Tibial nerve (tissue), 4 donors: ENCODE results near the gene SLC39A11. TPM values are rescaled to one million over a fixed set of nuclear protein-coding genes. Genes with fewer than 3 reads are reported as not detected.
"Not testable (repeated sequence)": the region's sequence is repeated elsewhere in the genome, so short reads cannot be mapped to it uniquely, and the experiment has no call there.

Experiments
- DNase-seq, 2 donors: peaks; one replicate each; pipeline ENCODE4 v3.0.0-alpha.2; 2019; ENCODE audit warnings: low spot score in 2 of 2
- H3K27ac ChIP-seq, 4 donors: fragments of 200-600 bp; sonication (generic) in 3 of 4; one replicate each; pipeline ENCODE4 v1.5.1; 2017 to 2019; ENCODE audit warnings: mild to moderate bottlenecking in 1 of 4
- H3K27me3 ChIP-seq, 2 donors: fragments of 200-600 bp; sonication (generic) in 1 of 2; one replicate each; pipeline versions ENCODE4 v1.5.1 to v1.6.0; 2017 to 2019
- H3K36me3 ChIP-seq, 3 donors: fragments of 200-600 bp; sonication (generic); one replicate each; pipeline ENCODE4 v1.5.1; 2018 to 2019
- H3K4me1 ChIP-seq, 4 donors: fragments of 200-600 bp; sonication (generic) in 3 of 4; one replicate each; pipeline ENCODE4 v1.5.1; 2017 to 2019
- H3K4me3 ChIP-seq, 4 donors: fragments of 200-600 bp; sonication (generic) in 3 of 4; one replicate each; pipeline ENCODE4 v1.5.1; 2017 to 2019; ENCODE audit warnings: mild to moderate bottlenecking in 1 of 4, moderate library complexity in 1 of 4
- H3K9me3 ChIP-seq, 4 donors: fragments of 200-600 bp; sonication (generic) in 3 of 4; one replicate each; pipeline ENCODE4 v1.5.1; 2017 to 2019
- EP300 ChIP-seq, 2 donors: sonication (generic); formaldehyde crosslinking; IDR thresholded peaks; one replicate each; pipeline ENCODE4 v1.6.1; 2017; ENCODE audit warnings: antibody characterized with exemption in 2 of 2, mild to moderate bottlenecking in 1 of 2
- POLR2A ChIP-seq, 2 donors: fragments of 450-650 bp; IDR thresholded peaks; one replicate each; pipeline ENCODE4 v1.6.1; 2017; ENCODE audit warnings: antibody characterized with exemption in 2 of 2, mild to moderate bottlenecking in 2 of 2, moderate library complexity in 2 of 2
- WGBS, 2 donors: methylation state at CpG; one replicate each; pipeline ENCODE4 v1.1.5; 2018; 5-methylcytosine and 5-hydroxymethylcytosine counted together
- total RNA-seq, 4 donors: library from RNA; depleted of rRNA; stranded (reverse); fragments of >200 nt; gene quantifications; one replicate each; pipeline ENCODE4 v1.1.0, GENCODE V29; 2016
- TF ChIP-seq, protein P1 (sequence below), 5 experiments: fragments of 200-600 bp in 3 of 5; fragments of 450-650 bp in 2 of 5; sonication (generic) in 3 of 5; IDR thresholded peaks; one replicate each; pipeline ENCODE4 v1.5.1; 2016 to 2019; ENCODE audit warnings: antibody characterized with exemption in 5 of 5, mild to moderate bottlenecking in 3 of 5, moderate library complexity in 2 of 5

The SLC39A11 gene
- total RNA-seq, 4 donors from 2014 or later: 19.9 to 48.4 (median 37.5) TPM

DNA sequence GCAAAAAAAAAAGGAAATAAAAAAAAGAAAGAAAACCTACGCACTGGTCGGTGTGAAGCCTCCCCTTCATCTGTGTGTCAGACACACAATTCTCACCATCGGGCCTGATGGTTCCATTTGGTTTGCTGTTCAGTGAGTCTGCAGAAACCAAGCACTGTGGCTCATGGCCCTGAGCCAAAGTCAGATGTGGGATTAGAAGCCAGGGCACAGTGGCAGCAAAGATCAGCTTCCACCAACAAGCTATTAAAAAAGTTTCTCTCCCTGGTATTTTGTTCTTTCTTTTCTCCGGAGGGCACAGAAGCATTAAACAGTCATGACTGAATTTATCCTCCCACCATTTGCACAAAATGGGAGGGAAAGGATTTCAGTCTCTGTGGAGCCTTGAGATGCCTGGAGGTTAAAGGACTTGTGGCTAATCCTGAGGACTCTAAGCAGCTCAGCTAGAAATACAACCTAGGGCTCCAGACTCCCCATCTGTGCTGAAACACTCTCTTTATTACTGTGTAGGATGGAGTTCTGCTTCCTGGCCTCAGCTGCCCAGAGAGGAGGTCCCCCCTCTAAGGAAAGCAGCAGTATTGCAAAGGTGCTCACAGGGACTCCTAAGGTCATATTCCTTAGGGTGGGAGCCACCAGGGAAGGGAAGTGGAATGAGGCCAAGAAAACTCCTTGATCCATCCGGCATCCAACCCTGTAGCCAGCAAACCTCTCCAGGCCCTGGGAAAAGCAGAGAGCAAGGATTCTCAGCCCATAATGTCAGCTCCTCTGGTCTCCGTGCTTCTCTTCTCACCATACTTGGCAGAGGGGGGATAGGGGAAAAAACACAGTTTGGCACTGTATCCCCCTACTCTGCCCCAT, 28.2 kb downstream of the SLC39A11 start:
- Histone ChIP-seq H3K9me3 (no peaks in the 10 kb centered on the region), H3K27me3 (no peaks in the 10 kb centered on the region), H3K4me1 (peaks cover 0 to 17% (median 3%) of the 10 kb centered on the region in 4 donors), H3K27ac (peak overlapping the region in 1 of 4 donors; percentile 19), H3K36me3 (no peaks in the 10 kb centered on the region), H3K4me3 (no peak overlapping the region)
- 45 to 50% methylated on average over 6 of the region's 6 CpGs for WGBS, 2 donors
- DNase-seq: no peak
- TF ChIP-seq POLR2A (IDR thresholded peaks at IDR 0.05) (no peak), EP300 (IDR thresholded peaks at IDR 0.05) (no peak)
- TF ChIP-seq, protein P1, sequence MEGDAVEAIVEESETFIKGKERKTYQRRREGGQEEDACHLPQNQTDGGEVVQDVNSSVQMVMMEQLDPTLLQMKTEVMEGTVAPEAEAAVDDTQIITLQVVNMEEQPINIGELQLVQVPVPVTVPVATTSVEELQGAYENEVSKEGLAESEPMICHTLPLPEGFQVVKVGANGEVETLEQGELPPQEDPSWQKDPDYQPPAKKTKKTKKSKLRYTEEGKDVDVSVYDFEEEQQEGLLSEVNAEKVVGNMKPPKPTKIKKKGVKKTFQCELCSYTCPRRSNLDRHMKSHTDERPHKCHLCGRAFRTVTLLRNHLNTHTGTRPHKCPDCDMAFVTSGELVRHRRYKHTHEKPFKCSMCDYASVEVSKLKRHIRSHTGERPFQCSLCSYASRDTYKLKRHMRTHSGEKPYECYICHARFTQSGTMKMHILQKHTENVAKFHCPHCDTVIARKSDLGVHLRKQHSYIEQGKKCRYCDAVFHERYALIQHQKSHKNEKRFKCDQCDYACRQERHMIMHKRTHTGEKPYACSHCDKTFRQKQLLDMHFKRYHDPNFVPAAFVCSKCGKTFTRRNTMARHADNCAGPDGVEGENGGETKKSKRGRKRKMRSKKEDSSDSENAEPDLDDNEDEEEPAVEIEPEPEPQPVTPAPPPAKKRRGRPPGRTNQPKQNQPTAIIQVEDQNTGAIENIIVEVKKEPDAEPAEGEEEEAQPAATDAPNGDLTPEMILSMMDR (IDR thresholded peaks at IDR 0.05): no peak

DNA sequence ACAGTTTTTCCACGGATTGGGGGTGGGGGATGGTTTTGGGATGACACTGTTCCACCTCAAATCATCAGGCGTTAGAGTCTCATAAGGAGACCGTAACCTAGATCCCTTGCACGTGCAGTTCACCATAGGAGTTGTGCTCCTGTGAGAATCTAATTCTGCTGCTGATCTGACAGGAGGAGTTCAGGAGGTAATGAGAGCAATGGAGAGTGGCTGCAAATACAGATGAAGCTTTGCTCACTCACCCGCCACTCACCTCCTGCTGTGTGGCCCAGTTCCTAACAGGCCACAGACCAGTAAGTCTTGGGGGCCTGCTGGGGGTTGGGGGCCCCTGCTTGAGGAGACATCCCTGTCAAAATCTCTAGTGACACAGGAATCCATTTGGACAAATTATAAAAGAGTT, 29.8 kb downstream of the SLC39A11 start:
- 93 to 98% methylated on average over 5 of the region's 5 CpGs for WGBS, 2 donors
- Histone ChIP-seq H3K27me3 (no peaks in the 10 kb centered on the region), H3K4me1 (peaks cover 0 to 21% (median 3%) of the 10 kb centered on the region in 4 donors), H3K27ac (no peak overlapping the region), H3K36me3 (no peaks in the 10 kb centered on the region), H3K9me3 (no peaks in the 10 kb centered on the region), H3K4me3 (no peak overlapping the region)
- no peak for DNase-seq
- TF ChIP-seq, protein P1 (IDR thresholded peaks at IDR 0.05): no peak

DNA sequence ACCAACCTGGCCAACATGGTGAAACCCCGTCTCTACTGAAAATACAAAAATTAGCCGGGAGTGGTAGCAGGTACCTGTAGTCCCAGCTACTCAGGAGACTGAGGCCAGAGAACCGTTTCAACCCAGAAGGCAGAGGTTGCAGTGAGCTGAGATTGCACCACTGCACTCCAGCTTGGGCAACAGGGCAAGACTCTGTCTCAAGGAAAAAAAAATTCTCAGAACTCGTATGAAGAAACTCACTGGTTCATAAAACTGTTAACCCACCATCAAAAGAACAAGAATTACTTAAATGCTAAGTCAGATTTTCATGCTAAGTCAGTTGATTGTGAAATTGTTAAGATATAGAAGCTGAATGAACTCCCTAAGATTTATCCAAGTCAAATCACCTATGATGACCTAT, 31.3 kb downstream of the SLC39A11 start:
- Histone ChIP-seq H3K4me1 (peaks cover 0 to 19% (median 3%) of the 10 kb centered on the region in 4 donors), H3K9me3 (no peaks in the 10 kb centered on the region), H3K4me3 (no peak overlapping the region), H3K36me3 (no peaks in the 10 kb centered on the region), H3K27me3 (no peaks in the 10 kb centered on the region), H3K27ac (no peak overlapping the region)
- no peak for DNase-seq
- WGBS, 2 donors: 90 to 96% methylated on average over 4 of the region's 4 CpGs
- TF ChIP-seq POLR2A (IDR thresholded peaks at IDR 0.05) (no peak), EP300 (IDR thresholded peaks at IDR 0.05) (no peak)
- TF ChIP-seq, protein P1 (IDR thresholded peaks at IDR 0.05): no peak

DNA sequence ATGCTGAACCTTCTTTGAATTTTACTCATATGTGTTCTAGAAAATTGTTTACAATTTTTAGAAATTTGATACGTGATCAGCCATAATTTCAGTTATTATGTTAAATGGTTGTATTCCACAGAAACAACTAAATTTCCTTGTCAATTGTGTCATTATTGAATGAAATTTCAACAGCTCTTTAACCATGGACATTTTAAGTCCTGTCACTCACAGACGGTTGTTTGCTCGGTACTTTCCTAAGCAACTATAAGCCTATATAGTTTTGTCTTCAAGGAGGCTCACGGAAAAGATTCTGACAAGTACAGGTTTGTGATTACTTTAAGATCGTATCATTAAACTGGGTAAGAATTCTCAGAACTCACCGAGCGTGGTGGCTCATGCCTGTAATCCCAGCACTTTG, 31.8 kb downstream of the SLC39A11 start:
- no peaks in the 10 kb centered on the region for H3K36me3 ChIP-seq
- DNase-seq: no peak
- H3K27ac ChIP-seq: no peak overlapping the region
- no peaks in the 10 kb centered on the region for H3K27me3 ChIP-seq
- 93 to 94% methylated on average over 7 of the region's 7 CpGs for WGBS, 2 donors
- H3K9me3 ChIP-seq: no peaks in the 10 kb centered on the region
- no peak overlapping the region for H3K4me3 ChIP-seq
- TF ChIP-seq, protein P1 (IDR thresholded peaks at IDR 0.05): no peak
- no peak for TF ChIP-seq POLR2A (IDR thresholded peaks at IDR 0.05)
- TF ChIP-seq EP300 (IDR thresholded peaks at IDR 0.05): no peak
- H3K4me1 ChIP-seq: peaks cover 0 to 19% (median 3%) of the 10 kb centered on the region in 4 donors

DNA sequence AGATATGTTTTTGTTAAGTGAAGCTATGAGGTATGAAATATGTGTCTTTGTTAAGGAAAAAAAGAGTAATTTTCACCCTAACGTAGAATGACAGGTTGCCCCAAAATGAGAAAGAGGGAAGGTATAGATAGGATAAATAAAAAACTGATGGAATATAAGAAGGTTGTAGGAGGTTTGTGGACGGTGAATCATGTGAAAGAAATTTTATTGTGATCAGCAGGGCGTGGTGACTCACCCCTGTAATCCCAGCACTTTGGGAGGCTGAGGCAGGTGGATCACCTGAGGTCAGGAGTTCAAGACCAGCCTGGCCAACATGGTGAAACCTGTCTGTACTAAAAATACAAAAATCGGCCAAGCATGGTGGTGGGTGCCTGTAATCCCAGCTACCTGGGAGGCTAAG, 32.8 kb downstream of the SLC39A11 start:
- H3K4me3 ChIP-seq, H3K36me3 ChIP-seq, H3K27ac ChIP-seq, DNase-seq, H3K27me3 ChIP-seq, H3K9me3 ChIP-seq: not testable (repeated sequence)
- WGBS, 2 donors: 83 to 91% methylated on average over 4 of the region's 4 CpGs
- H3K4me1 ChIP-seq: peaks cover 0 to 16% (median 3%) of the 10 kb centered on the region in 4 donors
